Transverse colon (tissue), 3 donors: ENCODE measurements around the gene KLF1.
A peak's percentile ranks its signal among the peaks of the same experiment; 100 is the strongest.

ENCODE experiments used
- POLR2A ChIP-seq: fragments of 450-650 bp; IDR thresholded peaks from one replicate; pipeline ENCODE4 v1.6.1; 2016; ENCODE audit warnings: antibody characterized with exemption, mild to moderate bottlenecking, moderate library complexity
- TF ChIP-seq, protein P1 (sequence below), 5 experiments: fragments of 200-600 bp in 3 of 5; fragments of 450-650 bp in 2 of 5; sonication (generic) in 3 of 5; IDR thresholded peaks; 1 replicate in 2 of 5; 2 replicates in 3 of 5; pipeline ENCODE4 v1.5.1; 2016 to 2017; ENCODE audit warnings: antibody characterized with exemption in 5 of 5, inconsistent platforms in 3 of 5, mild to moderate bottlenecking in 2 of 5, moderate library complexity in 1 of 5

DNA sequence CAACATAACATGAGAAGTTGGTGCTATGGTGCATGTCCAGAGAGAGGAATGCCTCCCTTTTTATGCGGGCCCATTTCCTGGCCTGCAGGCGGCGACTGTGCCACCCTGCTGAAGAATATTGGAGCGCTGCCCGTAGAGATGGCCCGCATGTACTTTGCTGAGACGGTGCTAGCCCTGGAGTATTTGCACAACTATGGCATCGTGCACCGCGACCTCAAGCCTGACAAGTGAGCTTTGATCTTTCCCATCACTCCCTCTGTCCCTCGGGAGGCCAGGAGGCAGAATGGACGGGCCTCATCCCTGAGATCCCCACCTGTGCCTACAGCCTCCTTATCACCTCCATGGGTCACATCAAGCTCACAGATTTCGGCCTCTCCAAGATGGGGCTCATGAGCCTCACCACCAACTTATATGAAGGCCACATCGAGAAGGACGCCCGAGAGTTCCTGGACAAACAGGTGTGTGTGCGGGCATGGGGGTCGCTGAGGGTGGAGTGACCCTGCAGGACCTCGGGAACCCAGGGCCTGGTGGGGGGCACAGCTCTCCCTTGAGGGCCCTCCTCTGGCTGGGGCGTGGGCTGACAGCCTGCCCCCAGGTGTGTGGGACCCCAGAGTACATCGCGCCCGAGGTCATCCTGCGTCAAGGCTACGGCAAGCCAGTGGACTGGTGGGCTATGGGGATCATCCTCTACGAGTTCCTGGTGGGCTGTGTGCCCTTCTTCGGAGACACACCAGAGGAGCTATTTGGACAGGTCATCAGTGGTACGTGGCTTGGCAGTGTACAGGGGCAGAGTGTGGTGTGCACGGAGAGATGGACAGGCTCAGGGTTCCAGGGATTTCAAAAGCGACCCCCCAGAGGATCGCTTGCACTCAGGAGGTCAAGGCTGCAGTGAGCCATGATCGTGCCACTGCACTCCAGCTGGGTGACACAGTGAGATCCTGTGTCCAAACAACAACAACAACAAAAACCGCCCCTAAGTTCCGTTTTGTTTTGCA, 22.0 kb downstream of the KLF1 start:
- TF ChIP-seq POLR2A = no peak
- TF ChIP-seq, protein P1, sequence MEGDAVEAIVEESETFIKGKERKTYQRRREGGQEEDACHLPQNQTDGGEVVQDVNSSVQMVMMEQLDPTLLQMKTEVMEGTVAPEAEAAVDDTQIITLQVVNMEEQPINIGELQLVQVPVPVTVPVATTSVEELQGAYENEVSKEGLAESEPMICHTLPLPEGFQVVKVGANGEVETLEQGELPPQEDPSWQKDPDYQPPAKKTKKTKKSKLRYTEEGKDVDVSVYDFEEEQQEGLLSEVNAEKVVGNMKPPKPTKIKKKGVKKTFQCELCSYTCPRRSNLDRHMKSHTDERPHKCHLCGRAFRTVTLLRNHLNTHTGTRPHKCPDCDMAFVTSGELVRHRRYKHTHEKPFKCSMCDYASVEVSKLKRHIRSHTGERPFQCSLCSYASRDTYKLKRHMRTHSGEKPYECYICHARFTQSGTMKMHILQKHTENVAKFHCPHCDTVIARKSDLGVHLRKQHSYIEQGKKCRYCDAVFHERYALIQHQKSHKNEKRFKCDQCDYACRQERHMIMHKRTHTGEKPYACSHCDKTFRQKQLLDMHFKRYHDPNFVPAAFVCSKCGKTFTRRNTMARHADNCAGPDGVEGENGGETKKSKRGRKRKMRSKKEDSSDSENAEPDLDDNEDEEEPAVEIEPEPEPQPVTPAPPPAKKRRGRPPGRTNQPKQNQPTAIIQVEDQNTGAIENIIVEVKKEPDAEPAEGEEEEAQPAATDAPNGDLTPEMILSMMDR (IDR thresholded peaks at IDR 0.05) = peak in 3 of 5 experiments; percentile 25 to 43 (median 26)
